ENCODE data around the gene ERBB2. TPM values are rescaled to one million over a fixed set of nuclear protein-coding genes. Genes with fewer than 3 reads are reported as not detected.

Gene ERBB2
- total RNA-seq, 1 donor from 2014 or later: 75.2 TPM

DNA sequence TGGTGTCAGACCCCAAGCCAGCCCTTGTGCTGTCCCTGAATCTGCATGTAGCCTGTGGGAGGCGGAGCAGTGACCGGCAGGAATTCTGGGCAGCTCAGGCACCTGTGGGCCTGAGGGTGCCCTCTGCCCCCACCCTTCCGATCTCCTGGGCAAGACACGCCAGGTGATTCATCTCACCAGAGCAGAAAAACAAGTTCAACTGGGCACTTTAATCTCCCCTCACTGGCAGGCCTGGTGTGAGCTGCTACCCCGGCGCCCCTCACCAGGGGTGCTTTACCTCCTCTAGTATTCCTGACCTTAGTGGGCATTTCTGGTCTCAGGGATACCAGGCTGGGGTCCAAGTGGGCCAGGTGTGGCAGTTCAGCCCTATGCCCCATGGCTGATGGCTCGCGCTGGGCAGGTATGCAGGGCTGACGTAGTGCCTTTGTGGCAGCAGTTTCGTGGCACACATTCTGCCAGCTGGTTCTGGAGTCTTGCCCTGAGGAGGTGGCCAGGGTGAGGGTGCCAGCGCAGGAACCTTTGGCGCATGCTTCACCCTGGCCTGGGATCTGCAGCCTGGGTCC, 6.0 kb downstream of the ERBB2 start:
- Mint-ChIP-seq H3K27me3 (ENCODE audit: insufficient read depth, low read depth) (peaks cover 5% of the 10 kb centered on the region), H3K27ac (no peak overlapping the region), H3K4me1 (peaks cover 20% of the 10 kb centered on the region), H3K9me3 (no peaks in the 10 kb centered on the region), H3K36me3 (peaks cover 3% of the 10 kb centered on the region), H3K4me3 (no peak overlapping the region)
- H3K27me3 ChIP-seq: no peaks in the 10 kb centered on the region
- H3K36me3 ChIP-seq: no peaks in the 10 kb centered on the region
- H3K79me2 ChIP-seq (ENCODE audit: low read depth): peaks cover 57% of the 10 kb centered on the region
- H3K4me2 ChIP-seq: peak overlapping the region; percentile 18
- no peak overlapping the region for H3K4me3 ChIP-seq
- H3F3A ChIP-seq (ENCODE audit: low read depth): peaks cover 24% of the 10 kb centered on the region
- H3K9ac ChIP-seq: no peak overlapping the region
- no peak overlapping the region for H2AFZ ChIP-seq (replicated peaks)
- TF ChIP-seq EZH2 (IDR thresholded peaks at IDR 0.05): no peak
- TF ChIP-seq EZH2phosphoT487 (IDR thresholded peaks at IDR 0.05): no peak
- no peak for TF ChIP-seq CTCF (IDR thresholded peaks at IDR 0.05)
- peaks cover 65% of the 10 kb centered on the region for H4K20me1 ChIP-seq (ENCODE audit: low read depth)
- H3K4me1 ChIP-seq: peaks cover 43% of the 10 kb centered on the region
- no peak overlapping the region for H3K27ac ChIP-seq
- no peak for DNase-seq (ENCODE audit: low spot score)
- H3K9me3 ChIP-seq (ENCODE audit: low read depth): no peaks in the 10 kb centered on the region

DNA sequence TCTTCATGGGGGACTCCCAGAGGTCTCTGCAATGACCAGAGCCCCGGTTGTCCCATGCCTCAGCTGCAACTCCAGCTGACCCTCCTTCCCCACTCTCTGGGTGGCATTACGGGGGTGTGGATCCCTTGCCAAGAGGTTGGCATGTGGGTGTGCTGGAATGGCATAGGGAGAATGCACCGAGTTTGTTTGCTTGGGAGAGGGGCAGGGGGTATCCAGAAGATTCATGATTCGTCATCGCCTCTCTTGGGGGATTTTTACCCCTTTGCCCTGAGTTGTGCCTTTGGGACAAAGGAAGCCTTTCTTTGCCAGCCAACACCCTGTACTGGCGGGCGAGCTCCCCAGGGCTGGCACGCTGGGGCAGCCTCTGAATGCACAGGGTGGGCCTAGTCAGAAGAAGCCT, 6.5 kb downstream of the ERBB2 start:
- no peak overlapping the region for H3K27ac Mint-ChIP-seq
- no peak overlapping the region for H3K4me3 Mint-ChIP-seq
- Histone ChIP-seq H3K4me1 (peaks cover 40% of the 10 kb centered on the region), H3K36me3 (no peaks in the 10 kb centered on the region), H2AFZ (replicated peaks) (no peak overlapping the region), H3K9ac (no peak overlapping the region), H3K79me2 (ENCODE audit: low read depth) (peaks cover 52% of the 10 kb centered on the region), H3K9me3 (ENCODE audit: low read depth) (no peaks in the 10 kb centered on the region), H3K27me3 (no peaks in the 10 kb centered on the region), H3K4me3 (no peak overlapping the region), H3F3A (ENCODE audit: low read depth) (peaks cover 24% of the 10 kb centered on the region), H3K4me2 (no peak overlapping the region), H4K20me1 (ENCODE audit: low read depth) (peaks cover 60% of the 10 kb centered on the region), H3K27ac (no peak overlapping the region)
- TF ChIP-seq EZH2 (IDR thresholded peaks at IDR 0.05) (no peak), CTCF (IDR thresholded peaks at IDR 0.05) (no peak), EZH2phosphoT487 (IDR thresholded peaks at IDR 0.05) (no peak)
- no peaks in the 10 kb centered on the region for H3K9me3 Mint-ChIP-seq
- peaks cover 15% of the 10 kb centered on the region for H3K4me1 Mint-ChIP-seq
- DNase-seq (ENCODE audit: low spot score): no peak
- H3K36me3 Mint-ChIP-seq: peaks cover 3% of the 10 kb centered on the region
- H3K27me3 Mint-ChIP-seq (ENCODE audit: insufficient read depth, low read depth): peaks cover 5% of the 10 kb centered on the region

GRCh38 chr17:39706921-39707337, 7.1 kb downstream of the ERBB2 start:
- Histone ChIP-seq H3K4me3 (no peak overlapping the region), H4K20me1 (ENCODE audit: low read depth) (peaks cover 55% of the 10 kb centered on the region), H3K79me2 (ENCODE audit: low read depth) (peaks cover 47% of the 10 kb centered on the region), H2AFZ (replicated peaks) (no peak overlapping the region), H3F3A (ENCODE audit: low read depth) (peaks cover 21% of the 10 kb centered on the region), H3K36me3 (no peaks in the 10 kb centered on the region), H3K27me3 (no peaks in the 10 kb centered on the region), H3K9me3 (ENCODE audit: low read depth) (no peaks in the 10 kb centered on the region), H3K27ac (no peak overlapping the region), H3K4me1 (peaks cover 34% of the 10 kb centered on the region), H3K9ac (no peak overlapping the region), H3K4me2 (no peak overlapping the region)
- Mint-ChIP-seq H3K9me3 (no peaks in the 10 kb centered on the region), H3K27me3 (ENCODE audit: insufficient read depth, low read depth) (peaks cover 4% of the 10 kb centered on the region), H3K4me3 (no peak overlapping the region), H3K4me1 (peaks cover 11% of the 10 kb centered on the region), H3K27ac (no peak overlapping the region), H3K36me3 (peaks cover 5% of the 10 kb centered on the region)
- no peak for TF ChIP-seq EZH2phosphoT487 (IDR thresholded peaks at IDR 0.05)
- TF ChIP-seq CTCF (IDR thresholded peaks at IDR 0.05): no peak
- no peak for DNase-seq (ENCODE audit: low spot score)

All from neural progenitor cell (in vitro differentiated cells).